HEK293 (cell line): ENCODE results near the gene IRF6.

Experiments used
- CTCF ChIP-seq: fragments of 450-650 bp; formaldehyde crosslinking; IDR thresholded peaks from 2 replicates; pipeline ENCODE4 v1.5.1; 2016; ENCODE audit warnings: missing biosample characterization, missing genetic modification characterization
- SETDB1 ChIP-seq: IDR thresholded peaks from one replicate; pipeline ENCODE4 v1.6.1; 2017; ENCODE audit warnings: mild to moderate bottlenecking, low read length, moderate library complexity, mixed read lengths; ENCODE audit not compliant: insufficient read length
- ZBTB44 ChIP-seq: fragments of 450-650 bp; IDR thresholded peaks from 2 replicates; pipeline ENCODE4 v1.5.1; 2018; ENCODE audit warnings: missing biosample characterization, mild to moderate bottlenecking, missing genetic modification characterization
- ZNF274 ChIP-seq, 2 experiments: fragments of 200-500 bp in 1 of 2; fragments of 450-650 bp in 1 of 2; sonication (Bioruptor generic) in 1 of 2; formaldehyde crosslinking in 1 of 2; IDR thresholded peaks; 2 replicates each; pipeline versions ENCODE4 v1.5.1 to v1.6.1; 2014 to 2016; ENCODE audit warnings: borderline replicate concordance in 1 of 2, inconsistent platforms in 1 of 2, low read length in 1 of 2, missing biosample characterization in 1 of 2, missing genetic modification characterization in 1 of 2
- ZNF292 ChIP-seq: fragments of 450-650 bp; formaldehyde crosslinking; IDR thresholded peaks from 2 replicates; pipeline ENCODE4 v1.5.1; 2016; ENCODE audit warnings: low read depth, missing biosample characterization, missing genetic modification characterization, borderline replicate concordance
- ZNF398 ChIP-seq: fragments of 450-650 bp; formaldehyde crosslinking; IDR thresholded peaks from 2 replicates; pipeline ENCODE4 v1.5.1; 2017; ENCODE audit warnings: missing biosample characterization, missing genetic modification characterization
- ZNF624 ChIP-seq: fragments of 450-650 bp; formaldehyde crosslinking; IDR thresholded peaks from 2 replicates; pipeline ENCODE4 v1.5.1; 2017; ENCODE audit warnings: missing biosample characterization, missing genetic modification characterization

- TF ChIP-seq CTCF (tag by site-specific recombination) (peak; percentile 98), ZBTB44 (tag by site-specific recombination) (peak; percentile 37; the same call in 1 of the 2 replicates), SETDB1 (no peak), ZNF292 (tag by site-specific recombination) (no peak), ZNF624 (tag by site-specific recombination) (no peak), ZNF398 (no peak), ZNF274 (IDR thresholded peaks at IDR 0.05; ENCODE audit: low read length) (no peak), ZNF274 (tag by site-specific recombination; IDR thresholded peaks at IDR 0.05; ENCODE audit: borderline replicate concordance) (no peak)
Observed at GRCh38 chr1:209747580-209748262, 58.2 kb downstream of the IRF6 start.
